Vagina (tissue), 2 donors: ENCODE data around the gene FGF19. TPM values are rescaled to one million over a fixed set of nuclear protein-coding genes. Genes with fewer than 3 reads are reported as not detected.

ENCODE experiments used
- DNase-seq, 2 donors: peaks; one replicate each; pipeline ENCODE4 v3.0.0-alpha.2; 2017; ENCODE audit errors: extremely low spot score in 2 of 2
- H3K27ac ChIP-seq: fragments of 200-600 bp; sonication (generic); one replicate; pipeline ENCODE4 v1.5.1; 2019
- H3K27me3 ChIP-seq: fragments of 200-600 bp; sonication (generic); one replicate; pipeline ENCODE4 v1.5.1; 2019
- H3K36me3 ChIP-seq, 2 donors: fragments of 200-600 bp; sonication (generic); one replicate each; pipeline ENCODE4 v1.5.1; 2017 to 2019
- H3K4me1 ChIP-seq: fragments of 200-600 bp; sonication (generic); one replicate; pipeline ENCODE4 v1.5.1; 2019
- H3K4me3 ChIP-seq, 2 donors: fragments of 200-600 bp; sonication (generic); 1 replicate in 1 of 2; 2 replicates in 1 of 2; pipeline ENCODE4 v1.5.1; 2016 to 2019
- H3K9me3 ChIP-seq: fragments of 200-600 bp; sonication (generic); one replicate; pipeline ENCODE4 v1.5.1; 2019
- CTCF ChIP-seq, 3 experiments: fragments of 450-650 bp in 2 of 3; fragments of 200-600 bp in 1 of 3; sonication (generic) in 1 of 3; IDR thresholded peaks; one replicate each; pipeline ENCODE4 v1.5.1; 2017 to 2019; ENCODE audit warnings: antibody characterized with exemption in 3 of 3, mild to moderate bottlenecking in 2 of 3, moderate library complexity in 2 of 3
- POLR2A ChIP-seq, 2 donors: fragments of 450-650 bp; IDR thresholded peaks; one replicate each; pipeline ENCODE4 v1.6.1; 2017; ENCODE audit warnings: antibody characterized with exemption in 2 of 2, mild to moderate bottlenecking in 2 of 2, moderate library complexity in 2 of 2
- POLR2AphosphoS5 ChIP-seq, 2 donors: sonication (generic); formaldehyde crosslinking; IDR thresholded peaks; one replicate each; pipeline ENCODE4 v1.9.0; 2017; ENCODE audit warnings: antibody characterized with exemption in 2 of 2, mild to moderate bottlenecking in 2 of 2, low read depth in 1 of 2; ENCODE audit not compliant: insufficient read depth in 1 of 2
- intact Hi-C: fragments of 100-400 bp; cut with DNase I; formaldehyde crosslinking; loops from one replicate; pipeline ENCODE4 v1.15.1; 2023
- total RNA-seq: library from RNA; depleted of rRNA; stranded (reverse); fragments of >200 nt; gene quantifications from one replicate; pipeline ENCODE4 v1.2.3, GENCODE V29; 2016

The FGF19 gene
- total RNA-seq, 1 donor from 2014 or later = not detected

DNA sequence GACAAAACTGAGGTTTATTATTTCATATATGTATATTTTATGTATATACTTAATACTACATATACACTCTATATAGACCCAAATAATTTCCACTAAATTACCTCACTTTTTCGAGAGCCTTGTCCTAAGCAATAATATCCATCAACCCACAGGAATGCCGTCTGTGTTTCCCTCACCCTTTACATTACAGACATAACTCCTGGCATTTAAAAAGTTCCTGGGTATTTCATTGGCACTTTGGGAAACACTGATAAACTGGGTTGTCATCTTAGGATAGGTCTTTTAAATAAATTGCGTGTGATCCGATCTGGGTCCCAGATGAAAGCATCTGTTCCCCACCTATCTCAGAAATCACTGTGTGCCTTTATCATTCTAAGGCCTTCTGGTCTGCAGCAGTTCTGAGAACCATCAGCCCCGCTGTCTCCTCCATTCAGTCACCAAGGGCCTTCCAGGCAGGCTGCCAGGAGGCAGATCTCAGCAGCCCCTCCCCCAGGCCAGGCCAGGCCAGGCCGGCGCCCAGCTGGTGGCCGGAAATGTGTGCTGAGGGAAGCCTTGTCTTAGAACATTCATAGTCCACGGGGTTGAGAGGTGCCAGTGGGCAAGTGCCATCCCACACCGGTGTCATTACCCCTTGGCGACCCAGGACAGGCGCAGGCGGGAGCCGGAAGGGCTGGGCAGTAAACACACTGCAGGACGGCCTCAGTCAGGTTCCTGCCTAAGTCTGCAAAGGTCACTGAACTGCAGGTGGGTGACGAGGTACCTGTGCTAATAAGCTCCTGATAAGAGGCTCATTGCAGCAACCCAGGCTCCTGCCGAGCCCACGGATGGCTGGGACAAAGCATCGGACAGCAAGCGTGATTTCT lies 3.3 kb downstream of the FGF19 start:
- H3K4me3 ChIP-seq = no peak overlapping the region
- no peak for DNase-seq
- H3K27me3 ChIP-seq = peaks cover 13% of the 10 kb centered on the region
- no peaks in the 10 kb centered on the region for H3K36me3 ChIP-seq
- no peak overlapping the region for H3K27ac ChIP-seq
- intact Hi-C loops = no loop called here
- H3K4me1 ChIP-seq = peaks cover 15% of the 10 kb centered on the region
- no peaks in the 10 kb centered on the region for H3K9me3 ChIP-seq
- TF ChIP-seq POLR2A (IDR thresholded peaks at IDR 0.05) (no peak), POLR2AphosphoS5 (IDR thresholded peaks at IDR 0.05; ENCODE audit: insufficient read depth in 1 of 2, low read depth in 1 of 2) (no peak), CTCF (IDR thresholded peaks at IDR 0.05) (no peak)

GRCh38 chr11:69699213-69699612 lies 4.6 kb downstream of the FGF19 start:
- H3K27me3 ChIP-seq = peaks cover 13% of the 10 kb centered on the region
- TF ChIP-seq POLR2A (IDR thresholded peaks at IDR 0.05) = no peak
- TF ChIP-seq CTCF (IDR thresholded peaks at IDR 0.05) = no peak
- TF ChIP-seq POLR2AphosphoS5 (IDR thresholded peaks at IDR 0.05; ENCODE audit: insufficient read depth in 1 of 2, low read depth in 1 of 2) = no peak
- intact Hi-C loops = no loop called here

DNA sequence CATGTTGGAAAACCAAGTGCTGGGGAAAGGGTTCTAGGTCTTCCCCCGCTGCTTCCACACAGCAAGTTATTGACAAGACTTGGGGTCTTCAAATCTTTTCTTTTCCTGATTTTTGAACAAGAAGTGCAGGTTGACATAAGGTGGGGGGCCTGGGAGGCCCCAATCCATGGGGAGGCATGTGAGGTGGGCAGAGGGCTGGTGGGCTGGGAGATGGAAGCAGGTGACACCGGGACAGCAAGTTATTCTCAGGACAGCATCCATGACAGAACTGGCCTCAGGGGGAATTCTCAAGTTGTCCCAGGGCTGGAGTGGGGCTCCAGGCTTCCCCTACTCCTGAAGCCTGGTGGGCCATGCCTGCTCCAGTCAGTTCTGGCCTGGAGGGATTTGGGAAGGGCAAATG lies 5.5 kb downstream of the FGF19 start:
- intact Hi-C loops = no loop called here
- no peak for TF ChIP-seq CTCF (IDR thresholded peaks at IDR 0.05)
- TF ChIP-seq POLR2A (IDR thresholded peaks at IDR 0.05) = no peak
- TF ChIP-seq POLR2AphosphoS5 (IDR thresholded peaks at IDR 0.05; ENCODE audit: insufficient read depth in 1 of 2, low read depth in 1 of 2) = no peak
- Histone ChIP-seq H3K9me3 (no peaks in the 10 kb centered on the region), H3K27ac (no peak overlapping the region), H3K27me3 (peaks cover 9% of the 10 kb centered on the region), H3K4me1 (no peaks in the 10 kb centered on the region), H3K4me3 (no peak overlapping the region), H3K36me3 (no peaks in the 10 kb centered on the region)
- no peak for DNase-seq

More at GRCh38 chr11:69699213-69699612, 4.6 kb downstream of the FGF19 start:
- Histone ChIP-seq H3K4me1 (peaks cover 8% of the 10 kb centered on the region), H3K9me3 (no peaks in the 10 kb centered on the region), H3K36me3 (no peaks in the 10 kb centered on the region), H3K4me3 (no peak overlapping the region), H3K27ac (no peak overlapping the region)
- DNase-seq = no peak

DNA sequence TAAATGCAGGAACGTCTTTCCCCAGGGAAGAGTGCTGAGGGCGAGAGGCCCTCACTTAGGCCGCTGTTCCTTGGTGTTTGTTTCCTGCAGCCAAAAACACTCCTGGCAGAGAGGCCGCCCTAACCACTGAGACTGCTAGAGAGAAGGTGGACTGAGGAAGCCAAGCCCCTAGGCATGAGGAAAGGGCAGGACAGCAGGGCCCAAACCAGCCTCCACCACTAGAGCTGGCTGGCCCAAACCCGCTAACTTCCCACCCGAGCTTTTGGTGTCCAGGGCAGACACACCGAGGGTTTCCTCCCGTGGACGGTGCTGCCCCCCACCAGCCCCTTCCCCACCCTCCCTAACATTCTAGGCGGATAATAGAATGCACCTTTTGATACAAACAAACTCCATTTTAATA lies 6.0 kb downstream of the FGF19 start:
- intact Hi-C loops = no loop called here
- Histone ChIP-seq H3K4me3 (no peak overlapping the region), H3K36me3 (no peaks in the 10 kb centered on the region), H3K27me3 (peaks cover 4% of the 10 kb centered on the region), H3K27ac (no peak overlapping the region), H3K4me1 (no peaks in the 10 kb centered on the region), H3K9me3 (no peaks in the 10 kb centered on the region)
- DNase-seq = no peak
- no peak for TF ChIP-seq CTCF (IDR thresholded peaks at IDR 0.05)
- TF ChIP-seq POLR2A (IDR thresholded peaks at IDR 0.05) = no peak
- TF ChIP-seq POLR2AphosphoS5 (IDR thresholded peaks at IDR 0.05; ENCODE audit: insufficient read depth in 1 of 2, low read depth in 1 of 2) = no peak

GRCh38 chr11:69697469-69697843 lies 6.4 kb downstream of the FGF19 start:
- TF ChIP-seq CTCF (IDR thresholded peaks at IDR 0.05) = no peak
- no peak for TF ChIP-seq POLR2AphosphoS5 (IDR thresholded peaks at IDR 0.05; ENCODE audit: insufficient read depth in 1 of 2, low read depth in 1 of 2)
- no peak for TF ChIP-seq POLR2A (IDR thresholded peaks at IDR 0.05)
- H3K4me3 ChIP-seq = no peak overlapping the region
- no peaks in the 10 kb centered on the region for H3K36me3 ChIP-seq
- H3K27ac ChIP-seq = no peak overlapping the region
- no peaks in the 10 kb centered on the region for H3K4me1 ChIP-seq
- peaks cover under 1% of the 10 kb centered on the region for H3K27me3 ChIP-seq
- no peak for DNase-seq
- intact Hi-C loops = no loop called here
- H3K9me3 ChIP-seq = no peaks in the 10 kb centered on the region
